ENCODE data around the gene ABCG4. TPM values are rescaled to one million over a fixed set of nuclear protein-coding genes. Genes with fewer than 3 reads are reported as not detected.

The ABCG4 gene
- total RNA-seq, 4 donors from 2014 or later: under 0.01 to 0.30 TPM; not detected in 2

DNA sequence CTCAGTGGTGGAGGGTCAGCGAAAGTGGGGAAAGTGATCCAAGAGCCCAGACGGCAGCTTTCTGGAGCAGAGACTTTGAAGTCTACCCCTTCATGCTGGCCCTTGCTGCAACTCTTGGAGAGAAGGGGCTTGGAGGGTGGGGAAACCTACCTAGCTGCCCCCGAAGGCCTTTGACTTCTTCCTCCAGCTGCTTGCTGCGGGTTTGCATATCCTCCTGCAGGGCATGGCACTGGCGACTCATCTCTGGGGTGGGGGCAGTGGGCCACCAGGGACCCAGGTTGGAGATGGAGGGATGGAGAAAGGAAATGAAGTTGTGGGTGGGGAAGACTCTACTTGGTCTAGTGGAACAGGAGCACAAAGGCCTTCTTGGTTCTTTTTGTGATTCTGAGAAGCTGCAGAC, 44.1 kb downstream of the ABCG4 start:
- no peak overlapping the region for H3K4me3 ChIP-seq
- no peak for DNase-seq (ENCODE audit: low spot score in 2 of 2)
- no peaks in the 10 kb centered on the region for H3K27me3 ChIP-seq
- H3K9me3 ChIP-seq: no peaks in the 10 kb centered on the region
- H3K36me3 ChIP-seq: no peaks in the 10 kb centered on the region
- H3K27ac ChIP-seq: no peak overlapping the region
- WGBS, 2 donors: 72 to 79% methylated on average over 5 of the region's 5 CpGs
- TF ChIP-seq EP300 (IDR thresholded peaks at IDR 0.05) (no peak), POLR2A (IDR thresholded peaks at IDR 0.05) (no peak), CTCF (IDR thresholded peaks at IDR 0.05) (no peak)
- peaks cover 0 to 4% (median 0%) of the 10 kb centered on the region in 4 donors for H3K4me1 ChIP-seq

- Histone ChIP-seq H3K4me3 (no peak overlapping the region), H3K27ac (no peak overlapping the region), H3K9me3 (no peaks in the 10 kb centered on the region), H3K4me1 (peaks cover 0 to 4% (median 0%) of the 10 kb centered on the region in 4 donors), H3K36me3 (no peaks in the 10 kb centered on the region), H3K27me3 (no peaks in the 10 kb centered on the region)
- TF ChIP-seq POLR2A (IDR thresholded peaks at IDR 0.05) (no peak), CTCF (IDR thresholded peaks at IDR 0.05) (no peak), EP300 (IDR thresholded peaks at IDR 0.05) (no peak)
- WGBS, 2 donors: 86 to 89% methylated on average over 10 of the region's 10 CpGs
- DNase-seq (ENCODE audit: low spot score in 2 of 2): no peak
Observed at GRCh38 chr11:119193626-119194025, 44.8 kb downstream of the ABCG4 start.

DNA sequence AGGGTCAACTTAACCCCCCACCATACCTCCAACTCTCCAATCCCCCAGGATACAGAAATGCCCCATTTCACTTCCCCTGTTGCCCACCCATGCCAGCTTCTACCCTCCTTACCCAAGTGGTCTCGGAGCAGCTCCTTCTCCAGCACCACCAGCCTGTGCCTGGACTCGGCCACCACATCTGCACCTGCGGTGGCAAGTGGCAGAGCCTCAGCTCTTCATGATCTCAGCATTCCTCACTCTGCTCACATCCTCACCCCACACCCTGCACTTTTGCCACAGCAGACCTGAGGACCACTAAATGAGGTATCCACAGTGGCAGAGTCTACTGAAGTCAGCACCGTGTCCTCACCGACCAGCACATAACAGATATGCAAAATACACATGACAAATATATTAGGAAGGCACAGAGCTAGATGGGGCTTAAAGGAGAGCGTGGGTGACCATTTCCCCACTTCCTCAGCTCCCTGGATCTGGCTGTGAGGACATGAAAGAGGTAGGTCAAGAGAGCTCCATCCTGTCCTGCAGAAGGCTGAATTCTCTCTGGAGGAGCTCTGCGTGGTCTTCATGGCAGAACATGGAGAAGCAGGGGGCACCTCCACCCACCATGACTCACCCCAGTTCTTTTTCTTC, 46.1 kb downstream of the ABCG4 start:
- 84 to 88% methylated on average over 7 of the region's 7 CpGs for WGBS, 2 donors
- H3K4me3 ChIP-seq: no peak overlapping the region
- no peak overlapping the region for H3K27ac ChIP-seq
- no peaks in the 10 kb centered on the region for H3K27me3 ChIP-seq
- H3K36me3 ChIP-seq: no peaks in the 10 kb centered on the region
- TF ChIP-seq EP300 (IDR thresholded peaks at IDR 0.05) (no peak), POLR2A (IDR thresholded peaks at IDR 0.05) (no peak), CTCF (IDR thresholded peaks at IDR 0.05) (no peak)
- no peaks in the 10 kb centered on the region for H3K9me3 ChIP-seq
- peaks cover 0 to 4% (median 0%) of the 10 kb centered on the region in 4 donors for H3K4me1 ChIP-seq
- no peak for DNase-seq (ENCODE audit: low spot score in 2 of 2)

DNA sequence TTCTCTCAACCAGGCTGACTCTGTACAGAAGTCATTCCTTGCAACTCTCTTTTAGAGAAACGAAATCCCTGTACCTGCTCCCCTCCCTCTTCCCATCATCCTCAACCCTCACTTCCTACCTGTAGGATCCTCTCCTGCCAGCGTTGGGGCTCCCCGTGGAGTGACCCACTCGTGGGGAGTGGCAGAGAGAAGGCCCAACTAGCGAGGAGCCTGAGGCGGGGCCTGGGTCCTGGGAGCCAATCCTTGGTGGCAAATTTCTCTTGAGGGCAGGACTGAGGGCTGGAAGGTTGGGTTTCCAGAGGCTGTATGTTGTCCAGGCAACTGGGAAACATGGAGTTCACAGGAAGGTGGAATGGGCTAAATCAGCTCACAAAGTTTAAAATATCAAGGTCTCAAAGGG, 46.8 kb downstream of the ABCG4 start:
- H3K9me3 ChIP-seq: no peaks in the 10 kb centered on the region
- no peak overlapping the region for H3K4me3 ChIP-seq
- H3K36me3 ChIP-seq: no peaks in the 10 kb centered on the region
- H3K27me3 ChIP-seq: no peaks in the 10 kb centered on the region
- DNase-seq (ENCODE audit: low spot score in 2 of 2): no peak
- no peak for TF ChIP-seq EP300 (IDR thresholded peaks at IDR 0.05)
- TF ChIP-seq CTCF (IDR thresholded peaks at IDR 0.05): no peak
- no peak for TF ChIP-seq POLR2A (IDR thresholded peaks at IDR 0.05)
- H3K27ac ChIP-seq: no peak overlapping the region
- H3K4me1 ChIP-seq: peaks cover 0 to 4% (median 0%) of the 10 kb centered on the region in 4 donors
- 24 to 31% methylated on average over 6 of the region's 6 CpGs for WGBS, 2 donors

- TF ChIP-seq CTCF (IDR thresholded peaks at IDR 0.05) (peak; percentile 70 to 81 (median 75)), EP300 (IDR thresholded peaks at IDR 0.05) (peak in 1 of 2 donors; percentile 42), POLR2A (IDR thresholded peaks at IDR 0.05) (no peak)
- H3K9me3 ChIP-seq: no peaks in the 10 kb centered on the region
- peak in 1 of 2 donors; percentile 87 for DNase-seq (ENCODE audit: low spot score in 2 of 2)
- no peak overlapping the region for H3K4me3 ChIP-seq
- H3K27ac ChIP-seq: no peak overlapping the region
- 45 to 47% methylated on average over 5 of the region's 5 CpGs for WGBS, 2 donors
- no peaks in the 10 kb centered on the region for H3K36me3 ChIP-seq
- peaks cover 0 to 4% (median 0%) of the 10 kb centered on the region in 4 donors for H3K4me1 ChIP-seq
- H3K27me3 ChIP-seq: no peaks in the 10 kb centered on the region
Observed at GRCh38 chr11:119196833-119197483, 48.1 kb downstream of the ABCG4 start.
